HEK293 (cell line): ENCODE results near the gene FOXP1.

Experiments
- CTCF ChIA-PET: fragments of 350-600 bp; formaldehyde crosslinking; extraction: SDS; loops from one replicate; lab custom pipeline; 2021; ENCODE audit warnings: antibody characterized with exemption; lab: Yijun Ruan, JAX
- POLR2A ChIA-PET: fragments of 300-600 bp; formaldehyde crosslinking; extraction: SDS; loops from one replicate; lab custom pipeline; 2020; ENCODE audit warnings: antibody characterized with exemption, inconsistent platforms; lab: Yijun Ruan, JAX
- H3K27ac ChIP-seq: fragments of 200-500 bp; sonication (Bioruptor generic); 2 replicates; pipeline ENCODE4 v1.5.1; 2014; ENCODE audit warnings: low read depth, low read length, control low read depth, inconsistent platforms; ENCODE audit errors: extremely low read depth
- H3K36me3 ChIP-seq, 2 experiments: fragments of 200-500 bp in 1 of 2; sonication (Bioruptor generic) in 1 of 2; 1 replicate in 1 of 2; 2 replicates in 1 of 2; pipeline ENCODE4 v1.5.1; 2014 to 2017; ENCODE audit warnings: inconsistent platforms in 2 of 2, low read length in 2 of 2; ENCODE audit not compliant: control insufficient read depth in 2 of 2, insufficient read depth in 1 of 2
- H3K4me1 ChIP-seq: fragments of 200-500 bp; sonication (Bioruptor generic); 2 replicates; pipeline ENCODE4 v1.5.1; 2014; ENCODE audit warnings: mild to moderate bottlenecking, low read length, inconsistent platforms; ENCODE audit not compliant: control insufficient read depth, insufficient read depth
- H3K4me3 ChIP-seq: 2 replicates; pipeline ENCODE4 v1.5.1; 2011; ENCODE audit warnings: low read depth, mild to moderate bottlenecking, control low read depth, low read length, moderate library complexity
- H3K9me3 ChIP-seq: fragments of 200-500 bp; sonication (Bioruptor generic); 2 replicates; pipeline ENCODE4 v1.5.1; 2014; ENCODE audit warnings: low read depth, low read length, inconsistent platforms; ENCODE audit not compliant: control insufficient read depth, insufficient read depth
- BCL11A ChIP-seq: fragments of 450-650 bp; formaldehyde crosslinking; IDR thresholded peaks from 2 replicates; pipeline ENCODE4 v1.5.1; 2016; ENCODE audit warnings: low read depth, missing biosample characterization, missing genetic modification characterization
- BCL11B ChIP-seq: fragments of 450-650 bp; formaldehyde crosslinking; IDR thresholded peaks from 2 replicates; pipeline ENCODE4 v1.5.1; 2016; ENCODE audit warnings: low read depth, missing biosample characterization, missing genetic modification characterization
- EGR2 ChIP-seq: fragments of 450-650 bp; formaldehyde crosslinking; IDR thresholded peaks from 2 replicates; pipeline ENCODE4 v1.5.1; 2016; ENCODE audit warnings: low read depth, missing biosample characterization, missing genetic modification characterization
- GFI1B ChIP-seq: fragments of 450-650 bp; formaldehyde crosslinking; IDR thresholded peaks from 2 replicates; pipeline ENCODE4 v1.5.1; 2016; ENCODE audit warnings: missing biosample characterization, missing genetic modification characterization
- GLI4 ChIP-seq: fragments of 450-650 bp; formaldehyde crosslinking; IDR thresholded peaks from 2 replicates; pipeline ENCODE4 v1.5.1; 2016; ENCODE audit warnings: missing biosample characterization, missing genetic modification characterization
- KLF17 ChIP-seq: fragments of 450-650 bp; formaldehyde crosslinking; IDR thresholded peaks from 2 replicates; pipeline ENCODE4 v1.5.1; 2016; ENCODE audit warnings: missing biosample characterization, missing genetic modification characterization
- PRDM6 ChIP-seq: fragments of 450-650 bp; formaldehyde crosslinking; IDR thresholded peaks from 2 replicates; pipeline ENCODE4 v1.5.1; 2017; ENCODE audit warnings: missing biosample characterization, missing genetic modification characterization
- ZBTB48 ChIP-seq: fragments of 450-650 bp; formaldehyde crosslinking; IDR thresholded peaks from 2 replicates; pipeline ENCODE4 v1.5.1; 2016; ENCODE audit warnings: missing biosample characterization, missing genetic modification characterization
- ZBTB8A ChIP-seq: fragments of 450-650 bp; formaldehyde crosslinking; IDR thresholded peaks from 2 replicates; pipeline ENCODE4 v1.5.1; 2016; ENCODE audit warnings: missing biosample characterization, missing genetic modification characterization
- ZEB2 ChIP-seq: fragments of 450-650 bp; formaldehyde crosslinking; IDR thresholded peaks from 2 replicates; pipeline ENCODE4 v1.5.1; 2016; ENCODE audit warnings: missing biosample characterization, missing genetic modification characterization
- ZNF169 ChIP-seq: fragments of 450-650 bp; formaldehyde crosslinking; IDR thresholded peaks from 2 replicates; pipeline ENCODE4 v1.5.1; 2016; ENCODE audit warnings: missing biosample characterization, missing genetic modification characterization
- ZNF239 ChIP-seq: fragments of 450-650 bp; formaldehyde crosslinking; IDR thresholded peaks from 2 replicates; pipeline ENCODE4 v1.5.1; 2016; ENCODE audit warnings: missing biosample characterization, missing genetic modification characterization
- ZNF341 ChIP-seq: fragments of 450-650 bp; formaldehyde crosslinking; IDR thresholded peaks from 2 replicates; pipeline ENCODE4; 2016; ENCODE audit warnings: low read depth, missing biosample characterization, missing genetic modification characterization
- ZNF354C ChIP-seq: fragments of 450-650 bp; formaldehyde crosslinking; IDR thresholded peaks from 2 replicates; pipeline ENCODE4 v1.5.1; 2016; ENCODE audit warnings: missing biosample characterization, missing genetic modification characterization, low read depth, borderline replicate concordance
- ZNF362 ChIP-seq: fragments of 450-650 bp; formaldehyde crosslinking; IDR thresholded peaks from 2 replicates; pipeline ENCODE4 v1.5.1; 2016; ENCODE audit warnings: missing biosample characterization, missing genetic modification characterization
- ZNF366 ChIP-seq: fragments of 450-650 bp; formaldehyde crosslinking; conservative IDR thresholded peaks from 2 replicates; pipeline ENCODE4 v1.5.1; 2016; ENCODE audit warnings: missing biosample characterization, missing genetic modification characterization
- ZNF394 ChIP-seq: fragments of 450-650 bp; formaldehyde crosslinking; IDR thresholded peaks from 2 replicates; pipeline ENCODE4 v1.5.1; 2016; ENCODE audit warnings: missing biosample characterization, missing genetic modification characterization, mild to moderate bottlenecking, moderate library complexity, borderline replicate concordance
- ZNF449 ChIP-seq: fragments of 450-650 bp; formaldehyde crosslinking; IDR thresholded peaks from 2 replicates; pipeline ENCODE4 v1.5.1; 2017; ENCODE audit warnings: missing biosample characterization, mild to moderate bottlenecking, missing genetic modification characterization, moderate library complexity
- ZNF623 ChIP-seq: fragments of 450-650 bp; formaldehyde crosslinking; IDR thresholded peaks from 2 replicates; pipeline ENCODE4 v1.5.1; 2016; ENCODE audit warnings: missing biosample characterization, missing genetic modification characterization
- ZNF654 ChIP-seq: fragments of 450-650 bp; formaldehyde crosslinking; IDR thresholded peaks from 2 replicates; pipeline ENCODE4 v1.5.1; 2016; ENCODE audit warnings: low read depth, missing biosample characterization, missing genetic modification characterization
- ZNF670 ChIP-seq: fragments of 450-650 bp; formaldehyde crosslinking; IDR thresholded peaks from 2 replicates; pipeline ENCODE4 v1.5.1; 2016; ENCODE audit warnings: missing biosample characterization, missing genetic modification characterization, low read depth
- ZNF843 ChIP-seq: fragments of 450-650 bp; formaldehyde crosslinking; IDR thresholded peaks from 2 replicates; pipeline ENCODE4 v1.5.1; 2016; ENCODE audit warnings: missing biosample characterization, missing genetic modification characterization
- ZSCAN4 ChIP-seq: fragments of 450-650 bp; formaldehyde crosslinking; IDR thresholded peaks from 2 replicates; pipeline ENCODE4 v1.5.1; 2017; ENCODE audit warnings: missing biosample characterization, missing genetic modification characterization

FOXP1 gene

GRCh38 chr3:70919661-70920060, 663.9 kb downstream of the FOXP1 start:
- no peaks in the 10 kb centered on the region for H3K4me1 ChIP-seq
- POLR2A ChIA-PET, result no interaction called here
- TF ChIP-seq ZNF654 (tag by site-specific recombination) (no peak), ZNF169 (no peak), ZNF362 (tag by site-specific recombination) (no peak), KLF17 (tag by site-specific recombination) (no peak)
- no peak overlapping the region for H3K27ac ChIP-seq
- H3K9me3 ChIP-seq, result no peaks in the 10 kb centered on the region
- H3K4me3 ChIP-seq, result no peak overlapping the region
- CTCF ChIA-PET, result no interaction called here
- no peaks in the 10 kb centered on the region for H3K36me3 ChIP-seq

GRCh38 chr3:70919091-70919490, 664.4 kb downstream of the FOXP1 start:
- no peak for TF ChIP-seq BCL11B (tag by site-specific recombination)
- no peak for TF ChIP-seq ZSCAN4
- TF ChIP-seq ZBTB8A, result no peak
- TF ChIP-seq ZNF354C (tag by site-specific recombination), result no peak
- no peak for TF ChIP-seq GLI4
- TF ChIP-seq ZNF239, result no peak
- TF ChIP-seq BCL11A (tag by site-specific recombination), result no peak
- no peak for TF ChIP-seq ZNF366 (tag by site-specific recombination)
- no peak for TF ChIP-seq ZNF623 (tag by site-specific recombination)
- TF ChIP-seq PRDM6 (tag by site-specific recombination), result no peak
- no peak for TF ChIP-seq ZBTB48 (tag by site-specific recombination)
- no peak for TF ChIP-seq ZNF394 (tag by site-specific recombination)
- no peak for TF ChIP-seq ZEB2 (tag by site-specific recombination)
- no peak for TF ChIP-seq ZNF843 (tag by site-specific recombination)
- TF ChIP-seq EGR2 (tag by site-specific recombination), result no peak
- TF ChIP-seq ZNF449 (tag by site-specific recombination), result no peak
- TF ChIP-seq GFI1B (tag by site-specific recombination), result no peak
- TF ChIP-seq ZNF670 (tag by site-specific recombination), result no peak
- no peak for TF ChIP-seq ZNF341
- ChIA-PET POLR2A (no interaction called here), CTCF (no interaction called here)
- Histone ChIP-seq H3K4me1 (no peaks in the 10 kb centered on the region), H3K9me3 (no peaks in the 10 kb centered on the region), H3K27ac (no peak overlapping the region), H3K36me3 (no peaks in the 10 kb centered on the region), H3K4me3 (no peak overlapping the region)
